Sigmoid colon (tissue), 3 donors: Measurements from ENCODE around the gene PPP1R13L.

Experiments
- POLR2A ChIP-seq, 2 donors: fragments of 450-650 bp; IDR thresholded peaks; one replicate each; pipeline ENCODE4 v1.6.1; 2016; ENCODE audit warnings: antibody characterized with exemption in 2 of 2, mild to moderate bottlenecking in 2 of 2, moderate library complexity in 2 of 2
- TF ChIP-seq, protein P1 (sequence below), 4 experiments: fragments of 450-650 bp in 3 of 4; fragments of 200-600 bp in 1 of 4; IDR thresholded peaks; one replicate each; pipeline ENCODE4 v1.5.1; 2016 to 2019; ENCODE audit warnings: antibody characterized with exemption in 4 of 4, mild to moderate bottlenecking in 3 of 4, moderate library complexity in 2 of 4

DNA sequence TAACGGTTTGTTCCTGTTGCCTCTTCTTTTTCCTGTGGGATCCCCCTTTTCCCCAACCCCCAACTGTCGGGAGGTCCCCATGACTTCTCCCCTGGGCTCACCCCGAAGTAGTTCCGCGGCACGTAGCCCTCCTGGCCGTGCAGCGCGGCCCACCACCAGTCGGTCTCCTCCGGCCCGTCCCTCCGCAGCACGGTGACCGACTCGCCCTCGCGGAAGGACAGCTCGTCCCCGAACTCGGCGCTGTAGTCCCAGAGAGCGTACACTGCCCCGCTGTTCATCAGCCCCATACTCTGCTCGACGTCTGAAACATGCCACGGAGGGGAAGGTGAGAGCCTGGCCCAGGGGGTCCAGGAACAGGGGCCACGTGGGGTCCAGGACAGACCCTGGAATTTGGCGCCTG lies 22.4 kb downstream of the PPP1R13L start:
- TF ChIP-seq POLR2A (IDR thresholded peaks at IDR 0.05), result no peak
- TF ChIP-seq, protein P1, sequence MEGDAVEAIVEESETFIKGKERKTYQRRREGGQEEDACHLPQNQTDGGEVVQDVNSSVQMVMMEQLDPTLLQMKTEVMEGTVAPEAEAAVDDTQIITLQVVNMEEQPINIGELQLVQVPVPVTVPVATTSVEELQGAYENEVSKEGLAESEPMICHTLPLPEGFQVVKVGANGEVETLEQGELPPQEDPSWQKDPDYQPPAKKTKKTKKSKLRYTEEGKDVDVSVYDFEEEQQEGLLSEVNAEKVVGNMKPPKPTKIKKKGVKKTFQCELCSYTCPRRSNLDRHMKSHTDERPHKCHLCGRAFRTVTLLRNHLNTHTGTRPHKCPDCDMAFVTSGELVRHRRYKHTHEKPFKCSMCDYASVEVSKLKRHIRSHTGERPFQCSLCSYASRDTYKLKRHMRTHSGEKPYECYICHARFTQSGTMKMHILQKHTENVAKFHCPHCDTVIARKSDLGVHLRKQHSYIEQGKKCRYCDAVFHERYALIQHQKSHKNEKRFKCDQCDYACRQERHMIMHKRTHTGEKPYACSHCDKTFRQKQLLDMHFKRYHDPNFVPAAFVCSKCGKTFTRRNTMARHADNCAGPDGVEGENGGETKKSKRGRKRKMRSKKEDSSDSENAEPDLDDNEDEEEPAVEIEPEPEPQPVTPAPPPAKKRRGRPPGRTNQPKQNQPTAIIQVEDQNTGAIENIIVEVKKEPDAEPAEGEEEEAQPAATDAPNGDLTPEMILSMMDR (IDR thresholded peaks at IDR 0.05), result no peak
